ENCODE results near the gene NPTX2. TPM values are rescaled to one million over a fixed set of nuclear protein-coding genes. Genes with fewer than 3 reads are reported as not detected.
A peak's percentile ranks its signal among the peaks of the same experiment; 100 is the strongest.

NPTX2 gene
- total RNA-seq, 2 donors from 2014 or later: 0.53 to 1.3 TPM

DNA sequence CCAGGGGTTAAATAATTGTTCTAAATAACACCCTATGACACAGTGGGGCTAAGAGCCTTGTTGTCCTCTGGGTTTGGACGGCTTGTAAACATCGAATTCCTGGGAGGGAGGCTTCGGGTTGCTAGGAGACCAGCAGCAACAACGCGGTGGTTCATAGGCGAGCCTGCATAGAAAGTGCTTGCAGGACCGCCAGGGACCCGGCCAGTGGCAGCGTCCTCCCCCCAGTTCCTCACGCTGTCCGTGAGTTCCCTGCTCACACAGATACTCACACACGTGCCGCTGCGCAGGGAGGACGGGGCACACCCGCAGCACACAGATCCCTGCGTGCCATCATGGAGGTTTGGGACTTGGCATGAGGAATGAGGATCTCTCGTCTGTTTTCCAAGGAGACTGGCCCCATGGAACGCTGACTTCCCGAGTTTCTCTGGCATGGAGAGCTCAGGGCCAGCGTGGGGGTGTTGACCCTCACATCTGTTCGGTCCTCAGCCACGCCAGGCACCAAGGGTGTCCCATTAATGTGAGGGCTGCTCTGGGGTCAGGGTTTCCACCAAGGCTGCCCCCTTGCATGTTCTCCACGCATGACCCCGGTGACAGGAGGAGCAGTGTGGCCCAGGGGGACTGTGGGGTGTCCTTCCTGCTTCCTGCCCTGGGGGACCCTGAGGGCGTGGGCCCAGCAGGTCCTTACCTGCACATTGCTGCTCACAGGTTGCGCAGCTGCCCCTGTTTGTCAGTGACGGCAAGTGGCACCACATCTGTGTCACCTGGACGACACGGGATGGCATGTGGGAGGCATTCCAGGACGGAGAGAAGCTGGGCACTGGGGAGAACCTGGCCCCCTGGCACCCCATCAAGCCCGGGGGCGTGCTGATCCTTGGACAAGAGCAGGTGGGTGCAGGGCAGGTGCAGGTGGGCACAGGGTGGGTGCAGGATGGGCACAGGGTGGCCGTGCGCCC is 9.7 kb downstream of the NPTX2 start:
- Histone ChIP-seq H3K4me1 (ENCODE audit: control insufficient read depth, insufficient read depth, low read length) (no peaks in the 10 kb centered on the region), H3K27ac (ENCODE audit: low read depth, low read length) (peak overlapping the region; percentile 83), H3K9me3 (ENCODE audit: control insufficient read depth, low read length) (no peaks in the 10 kb centered on the region), H3K36me3 (ENCODE audit: control insufficient read depth, insufficient read depth, low read length) (no peaks in the 10 kb centered on the region), H3K4me3 (ENCODE audit: low read length) (no peak overlapping the region), H3K27me3 (ENCODE audit: control insufficient read depth, insufficient read depth, low read length, poor library complexity, severe bottlenecking) (no peaks in the 10 kb centered on the region), H3K9ac (ENCODE audit: extremely low read depth, low read length, poor library complexity, severe bottlenecking) (no peak overlapping the region)
- H3K4me1 Mint-ChIP-seq: no peaks in the 10 kb centered on the region
- H3K9me3 Mint-ChIP-seq: no peaks in the 10 kb centered on the region
- TF ChIP-seq, protein P1, sequence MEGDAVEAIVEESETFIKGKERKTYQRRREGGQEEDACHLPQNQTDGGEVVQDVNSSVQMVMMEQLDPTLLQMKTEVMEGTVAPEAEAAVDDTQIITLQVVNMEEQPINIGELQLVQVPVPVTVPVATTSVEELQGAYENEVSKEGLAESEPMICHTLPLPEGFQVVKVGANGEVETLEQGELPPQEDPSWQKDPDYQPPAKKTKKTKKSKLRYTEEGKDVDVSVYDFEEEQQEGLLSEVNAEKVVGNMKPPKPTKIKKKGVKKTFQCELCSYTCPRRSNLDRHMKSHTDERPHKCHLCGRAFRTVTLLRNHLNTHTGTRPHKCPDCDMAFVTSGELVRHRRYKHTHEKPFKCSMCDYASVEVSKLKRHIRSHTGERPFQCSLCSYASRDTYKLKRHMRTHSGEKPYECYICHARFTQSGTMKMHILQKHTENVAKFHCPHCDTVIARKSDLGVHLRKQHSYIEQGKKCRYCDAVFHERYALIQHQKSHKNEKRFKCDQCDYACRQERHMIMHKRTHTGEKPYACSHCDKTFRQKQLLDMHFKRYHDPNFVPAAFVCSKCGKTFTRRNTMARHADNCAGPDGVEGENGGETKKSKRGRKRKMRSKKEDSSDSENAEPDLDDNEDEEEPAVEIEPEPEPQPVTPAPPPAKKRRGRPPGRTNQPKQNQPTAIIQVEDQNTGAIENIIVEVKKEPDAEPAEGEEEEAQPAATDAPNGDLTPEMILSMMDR (conservative IDR thresholded peaks at IDR 0.05): no peak
- no peak overlapping the region for H3K27ac Mint-ChIP-seq
- H3K27me3 Mint-ChIP-seq (ENCODE audit: insufficient read depth): peaks cover 7% of the 10 kb centered on the region
- DNase-seq: peak; percentile 75
- no peaks in the 10 kb centered on the region for H3K36me3 Mint-ChIP-seq (ENCODE audit: low read depth)
- H3K4me3 Mint-ChIP-seq: no peak overlapping the region
- WGBS, 2 experiments (ENCODE audit: insufficient coverage in 1 of 2, insufficient read length in 1 of 2): 62 to 81% methylated on average over 23 to 35 of the region's 35 CpGs

DNA sequence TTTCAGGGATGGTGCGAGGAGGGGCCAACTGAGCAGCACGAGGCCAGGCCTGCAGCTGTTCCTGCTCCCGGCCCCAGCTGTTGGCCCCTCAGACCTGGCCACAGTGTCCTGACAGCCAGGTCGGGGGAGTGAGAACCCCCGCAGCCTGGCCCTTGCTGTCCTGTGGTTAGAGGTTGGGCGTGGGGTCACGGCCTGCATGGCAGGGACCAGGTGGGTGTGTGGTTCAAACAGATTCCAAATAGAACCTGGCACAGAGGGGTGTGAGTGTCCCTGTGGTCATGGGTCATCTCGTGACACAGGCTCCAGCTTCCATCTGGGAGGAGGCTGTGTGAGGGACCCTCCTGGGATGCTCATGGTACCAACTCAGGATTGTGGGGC is 10.3 kb downstream of the NPTX2 start:
- DNase-seq: no peak
- Mint-ChIP-seq H3K27me3 (ENCODE audit: insufficient read depth) (peaks cover 12% of the 10 kb centered on the region), H3K27ac (no peak overlapping the region), H3K4me1 (no peaks in the 10 kb centered on the region), H3K9me3 (no peaks in the 10 kb centered on the region), H3K36me3 (ENCODE audit: low read depth) (no peaks in the 10 kb centered on the region), H3K4me3 (no peak overlapping the region)
- Histone ChIP-seq H3K4me1 (ENCODE audit: control insufficient read depth, insufficient read depth, low read length) (no peaks in the 10 kb centered on the region), H3K9ac (ENCODE audit: extremely low read depth, low read length, poor library complexity, severe bottlenecking) (no peak overlapping the region), H3K27me3 (ENCODE audit: control insufficient read depth, insufficient read depth, low read length, poor library complexity, severe bottlenecking) (no peaks in the 10 kb centered on the region), H3K36me3 (ENCODE audit: control insufficient read depth, insufficient read depth, low read length) (no peaks in the 10 kb centered on the region), H3K4me3 (ENCODE audit: low read length) (no peak overlapping the region), H3K9me3 (ENCODE audit: control insufficient read depth, low read length) (no peaks in the 10 kb centered on the region), H3K27ac (ENCODE audit: low read depth, low read length) (no peak overlapping the region)
- 87 to 88% methylated on average over 4 to 8 of the region's 8 CpGs for WGBS, 2 experiments (ENCODE audit: insufficient coverage in 1 of 2, insufficient read length in 1 of 2)
- TF ChIP-seq, protein P1 (conservative IDR thresholded peaks at IDR 0.05): no peak

DNA sequence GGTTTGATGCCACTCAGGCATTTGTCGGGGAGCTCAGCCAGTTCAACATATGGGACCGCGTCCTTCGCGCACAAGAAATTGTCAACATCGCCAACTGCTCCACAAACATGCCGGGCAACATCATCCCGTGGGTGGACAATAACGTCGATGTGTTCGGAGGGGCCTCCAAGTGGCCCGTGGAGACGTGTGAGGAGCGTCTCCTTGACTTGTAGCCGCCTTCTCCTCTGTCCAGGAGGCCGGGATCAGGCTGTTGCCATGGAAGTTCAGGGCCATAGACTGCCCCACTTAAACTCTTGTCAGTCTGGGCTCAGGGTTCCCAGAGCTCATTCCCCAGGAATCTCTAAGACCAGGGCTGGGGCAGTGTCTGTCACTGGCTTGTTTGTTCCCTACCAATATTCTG is 11.3 kb downstream of the NPTX2 start:
- Mint-ChIP-seq H3K27ac (no peak overlapping the region), H3K4me3 (no peak overlapping the region), H3K36me3 (ENCODE audit: low read depth) (no peaks in the 10 kb centered on the region), H3K27me3 (ENCODE audit: insufficient read depth) (peaks cover 10% of the 10 kb centered on the region), H3K4me1 (no peaks in the 10 kb centered on the region), H3K9me3 (no peaks in the 10 kb centered on the region)
- H3K9me3 ChIP-seq (ENCODE audit: control insufficient read depth, low read length): no peaks in the 10 kb centered on the region
- 87 to 88% methylated on average over 16 of the region's 16 CpGs for WGBS, 2 experiments (ENCODE audit: insufficient coverage in 1 of 2, insufficient read length in 1 of 2)
- H3K4me3 ChIP-seq (ENCODE audit: low read length): no peak overlapping the region
- peak; percentile 41 for DNase-seq
- peak overlapping the region; percentile 98 for H3K27ac ChIP-seq (ENCODE audit: low read depth, low read length)
- H3K4me1 ChIP-seq (ENCODE audit: control insufficient read depth, insufficient read depth, low read length): no peaks in the 10 kb centered on the region
- no peak overlapping the region for H3K9ac ChIP-seq (ENCODE audit: extremely low read depth, low read length, poor library complexity, severe bottlenecking)
- H3K27me3 ChIP-seq (ENCODE audit: control insufficient read depth, insufficient read depth, low read length, poor library complexity, severe bottlenecking): no peaks in the 10 kb centered on the region
- H3K36me3 ChIP-seq (ENCODE audit: control insufficient read depth, insufficient read depth, low read length): no peaks in the 10 kb centered on the region
- TF ChIP-seq, protein P1 (conservative IDR thresholded peaks at IDR 0.05): no peak
